ENCODE results near the gene DDX60. TPM values are rescaled to one million over a fixed set of nuclear protein-coding genes. Genes with fewer than 3 reads are reported as not detected.

The DDX60 gene
- total and polyA plus RNA-seq, 12 donors = 2.8 to 26.2 (median 12.0) TPM

DNA sequence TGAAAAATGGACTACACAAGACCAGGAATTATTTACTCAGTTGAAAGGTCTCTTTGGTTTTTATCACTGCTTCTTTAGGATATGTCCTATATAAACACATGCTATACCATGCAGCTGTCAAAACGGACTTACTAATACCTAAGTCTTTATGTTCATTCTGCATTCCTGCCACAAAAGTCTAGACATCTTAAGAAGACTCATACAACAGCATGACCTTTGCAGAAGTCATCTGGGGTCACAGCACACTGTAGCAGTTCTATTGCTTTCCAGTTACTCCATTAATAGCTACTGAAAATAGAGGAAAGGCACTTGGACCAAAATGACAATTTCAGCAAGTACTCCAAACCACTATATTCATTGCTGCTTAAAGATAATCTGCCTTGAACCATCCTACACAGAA, 53.2 kb downstream of the DDX60 start:
- H3K27me3 ChIP-seq = no peaks in the 10 kb centered on the region
- H3K36me3 ChIP-seq (replicated peaks in 1 of 2) = peaks cover 0 to 5% of the 10 kb centered on the region in 2 donors
- no peak for TF ChIP-seq POLR2A (IDR thresholded peaks at IDR 0.05)
- TF ChIP-seq, protein P1, sequence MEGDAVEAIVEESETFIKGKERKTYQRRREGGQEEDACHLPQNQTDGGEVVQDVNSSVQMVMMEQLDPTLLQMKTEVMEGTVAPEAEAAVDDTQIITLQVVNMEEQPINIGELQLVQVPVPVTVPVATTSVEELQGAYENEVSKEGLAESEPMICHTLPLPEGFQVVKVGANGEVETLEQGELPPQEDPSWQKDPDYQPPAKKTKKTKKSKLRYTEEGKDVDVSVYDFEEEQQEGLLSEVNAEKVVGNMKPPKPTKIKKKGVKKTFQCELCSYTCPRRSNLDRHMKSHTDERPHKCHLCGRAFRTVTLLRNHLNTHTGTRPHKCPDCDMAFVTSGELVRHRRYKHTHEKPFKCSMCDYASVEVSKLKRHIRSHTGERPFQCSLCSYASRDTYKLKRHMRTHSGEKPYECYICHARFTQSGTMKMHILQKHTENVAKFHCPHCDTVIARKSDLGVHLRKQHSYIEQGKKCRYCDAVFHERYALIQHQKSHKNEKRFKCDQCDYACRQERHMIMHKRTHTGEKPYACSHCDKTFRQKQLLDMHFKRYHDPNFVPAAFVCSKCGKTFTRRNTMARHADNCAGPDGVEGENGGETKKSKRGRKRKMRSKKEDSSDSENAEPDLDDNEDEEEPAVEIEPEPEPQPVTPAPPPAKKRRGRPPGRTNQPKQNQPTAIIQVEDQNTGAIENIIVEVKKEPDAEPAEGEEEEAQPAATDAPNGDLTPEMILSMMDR (IDR thresholded peaks at IDR 0.05) = no peak
- no peak overlapping the region for H3K27ac ChIP-seq
- H3K9me3 ChIP-seq (replicated peaks in 1 of 3) = no peaks in the 10 kb centered on the region
- intact Hi-C loops (cut with DNase I) = no loop called here
- H3K4me3 ChIP-seq = no peak overlapping the region
- 81 to 84% (median 82%) methylated on average over 1 of the region's 1 CpG for WGBS, 4 donors
- no peak for DNase-seq
- H3K4me1 ChIP-seq (replicated peaks in 1 of 2) = peaks cover 0 to 6% of the 10 kb centered on the region in 2 donors

DNA sequence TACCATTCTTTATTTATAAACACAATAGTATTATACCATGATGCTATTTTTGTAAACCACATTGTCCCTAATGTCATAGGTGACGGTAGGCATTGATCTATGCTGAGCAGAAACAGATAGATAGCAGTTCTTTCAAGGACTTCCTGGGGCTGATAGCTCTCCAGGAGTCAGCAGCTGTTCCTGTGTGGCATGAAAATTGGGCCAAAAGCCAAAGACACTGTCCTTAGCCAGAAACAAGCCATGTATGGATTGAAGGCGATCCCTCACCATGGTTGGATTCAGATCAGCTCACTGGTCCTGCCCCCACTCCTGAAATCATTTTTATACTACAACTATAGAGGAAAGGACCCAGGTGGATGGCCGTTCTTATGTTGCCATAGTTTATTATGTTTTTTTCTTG, 53.6 kb downstream of the DDX60 start:
- Histone ChIP-seq H3K27ac (no peak overlapping the region), H3K9me3 (replicated peaks in 1 of 3) (no peaks in the 10 kb centered on the region), H3K4me3 (no peak overlapping the region), H3K36me3 (replicated peaks in 1 of 2) (peaks cover 0 to 5% of the 10 kb centered on the region in 2 donors), H3K4me1 (replicated peaks in 1 of 2) (peaks cover 0 to 6% of the 10 kb centered on the region in 2 donors), H3K27me3 (no peaks in the 10 kb centered on the region)
- DNase-seq = peak in 5 of 7 donors; percentile 18 to 60 (median 25)
- 62 to 75% (median 64%) methylated on average over 3 of the region's 3 CpGs for WGBS, 4 donors
- TF ChIP-seq, protein P1 (IDR thresholded peaks at IDR 0.05) = no peak
- no peak for TF ChIP-seq POLR2A (IDR thresholded peaks at IDR 0.05)
- intact Hi-C loops (cut with DNase I) = no loop called here

DNA sequence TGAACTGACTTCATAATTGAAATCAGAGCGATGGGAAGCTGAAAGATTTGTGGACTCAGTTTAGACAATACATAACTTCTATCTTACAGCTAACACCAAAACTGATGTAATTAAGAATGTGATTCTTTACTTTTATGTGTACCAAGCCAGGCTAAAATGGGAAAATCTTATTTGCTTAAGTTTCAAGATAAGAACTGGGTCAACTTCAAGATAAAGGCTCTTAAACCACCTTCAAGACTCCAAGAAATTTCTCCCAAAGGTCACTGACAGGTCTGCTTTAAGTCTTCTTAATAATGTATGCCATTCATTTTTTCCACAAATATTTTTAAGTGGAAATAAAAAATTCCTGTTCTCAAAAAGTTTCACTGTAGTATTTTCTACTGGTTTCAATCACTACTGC, 55.5 kb downstream of the DDX60 start:
- Histone ChIP-seq H3K36me3 (replicated peaks in 1 of 2) (peaks cover 0 to 5% of the 10 kb centered on the region in 2 donors), H3K4me1 (replicated peaks in 1 of 2) (peaks cover 0 to 10% of the 10 kb centered on the region in 2 donors), H3K27me3 (no peaks in the 10 kb centered on the region), H3K27ac (no peak overlapping the region), H3K4me3 (no peak overlapping the region), H3K9me3 (replicated peaks in 1 of 3) (no peaks in the 10 kb centered on the region)
- TF ChIP-seq, protein P1 (IDR thresholded peaks at IDR 0.05) = no peak
- TF ChIP-seq POLR2A (IDR thresholded peaks at IDR 0.05) = no peak
- WGBS, 4 donors = 97 to 100% (median 99%) methylated on average over 1 of the region's 1 CpG
- intact Hi-C loops (cut with DNase I) = no loop called here
- no peak for DNase-seq

DNA sequence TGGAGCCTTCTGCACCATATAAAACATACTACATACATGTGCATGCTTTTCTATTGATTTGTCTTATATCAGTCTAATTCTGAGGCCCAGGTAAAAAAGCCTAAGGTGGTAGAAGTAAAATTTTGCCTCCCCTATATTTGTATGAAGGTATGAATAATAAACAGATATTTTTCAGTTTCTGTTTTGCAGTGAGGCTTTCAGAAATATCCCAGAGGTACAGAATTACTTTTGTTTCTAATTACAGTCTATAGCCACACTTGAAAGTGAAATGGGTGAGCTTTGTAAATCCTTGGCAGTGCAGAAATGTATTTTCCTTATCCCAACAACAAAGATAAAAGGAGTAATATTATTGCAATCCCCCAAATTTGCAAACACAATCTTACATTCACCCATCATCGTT, 59.5 kb downstream of the DDX60 start:
- intact Hi-C loops (cut with DNase I) = no loop called here
- no peak for DNase-seq
- 93 to 98% (median 97%) methylated on average over 1 of the region's 1 CpG for WGBS, 4 donors
- H3K36me3 ChIP-seq (replicated peaks in 1 of 2) = peaks cover 0 to 9% of the 10 kb centered on the region in 2 donors
- no peak overlapping the region for H3K27ac ChIP-seq
- H3K9me3 ChIP-seq (replicated peaks in 1 of 3) = no peaks in the 10 kb centered on the region
- peaks cover 0 to 9% of the 10 kb centered on the region in 2 donors for H3K4me1 ChIP-seq (replicated peaks in 1 of 2)
- H3K27me3 ChIP-seq = no peaks in the 10 kb centered on the region
- H3K4me3 ChIP-seq = no peak overlapping the region
- TF ChIP-seq, protein P1 (IDR thresholded peaks at IDR 0.05) = no peak
- TF ChIP-seq POLR2A (IDR thresholded peaks at IDR 0.05) = no peak
